ENCODE data around the gene FN1. TPM values are rescaled to one million over a fixed set of nuclear protein-coding genes. Genes with fewer than 3 reads are reported as not detected.

FN1 gene
- polyA plus RNA-seq, 1 donor (not counting 4 experiments of a cell fraction or from before 2014, with no cell fraction given), result 1,649 TPM

GRCh38 chr2:215416656-215417055, 19.2 kb downstream of the FN1 start:
- Histone ChIP-seq H4K20me1 (ENCODE audit: control insufficient read depth, extremely low read depth, insufficient read depth, low read length) (no peaks in the 10 kb centered on the region), H3K36me3 (ENCODE audit: control insufficient read depth in 2 of 2, extremely low read depth in 1 of 2, insufficient read depth in 2 of 2, low read length in 2 of 2) (peaks cover 4 to 28% of the 10 kb centered on the region in 2 experiments), H2AFZ (ENCODE audit: control insufficient read depth, low read length) (no peak overlapping the region), H3K9ac (ENCODE audit: control insufficient read depth, extremely low read depth, insufficient read depth, low read length) (no peak overlapping the region), H3K27me3 (ENCODE audit: control insufficient read depth, extremely low read depth, insufficient read depth, low read length) (no peaks in the 10 kb centered on the region), H3K4me3 (ENCODE audit: control insufficient read depth in 2 of 3, extremely low read depth in 1 of 3, insufficient read depth in 2 of 3, low read depth in 1 of 3, low read length in 3 of 3) (no peak overlapping the region), H3K4me2 (ENCODE audit: control insufficient read depth, extremely low read depth, insufficient read depth, low read depth, low read length) (no peak overlapping the region), H3K27ac (ENCODE audit: control insufficient read depth, insufficient read depth, low read length) (no peak overlapping the region), H3K79me2 (ENCODE audit: control insufficient read depth, insufficient read depth, low read length) (no peaks in the 10 kb centered on the region), H3K9me3 (ENCODE audit: control insufficient read depth, low read depth, low read length) (no peaks in the 10 kb centered on the region), H3K9me1 (ENCODE audit: control insufficient read depth, extremely low read depth, insufficient read depth, low read length) (no peaks in the 10 kb centered on the region), H3K4me1 (ENCODE audit: control insufficient read depth, extremely low read depth, insufficient read depth, low read length) (no peaks in the 10 kb centered on the region)
- DNase-seq (ENCODE audit: low read depth, low spot score), result no peak
- dilution Hi-C loops (cut with MboI; ENCODE audit: extremely low pct_ligation_motif_present, low sequenced_read_pairs), result no loop called here
- TF ChIP-seq CTCF (optimal IDR thresholded peaks at IDR 0.05 in 1 of 3, IDR thresholded peaks at IDR 0.05 in 1 of 3, conservative IDR thresholded peaks at IDR 0.05 in 1 of 3; ENCODE audit: extremely low read depth in 1 of 3, insufficient read depth in 2 of 3, low read length in 3 of 3), result no peak
- no peak for TF ChIP-seq EZH2 (IDR thresholded peaks at IDR 0.05; ENCODE audit: low read length)
- FAIRE-seq, result no peak

GRCh38 chr2:215415820-215416577, 19.9 kb downstream of the FN1 start:
- dilution Hi-C loops (cut with MboI; ENCODE audit: extremely low pct_ligation_motif_present, low sequenced_read_pairs), result no loop called here
- H3K9me1 ChIP-seq (ENCODE audit: control insufficient read depth, extremely low read depth, insufficient read depth, low read length), result no peaks in the 10 kb centered on the region
- H3K79me2 ChIP-seq (ENCODE audit: control insufficient read depth, insufficient read depth, low read length), result no peaks in the 10 kb centered on the region
- no peak overlapping the region for H3K9ac ChIP-seq (ENCODE audit: control insufficient read depth, extremely low read depth, insufficient read depth, low read length)
- DNase-seq (ENCODE audit: low read depth, low spot score), result no peak
- peaks cover 4 to 26% of the 10 kb centered on the region in 2 experiments for H3K36me3 ChIP-seq (ENCODE audit: control insufficient read depth in 2 of 2, extremely low read depth in 1 of 2, insufficient read depth in 2 of 2, low read length in 2 of 2)
- no peak overlapping the region for H3K4me2 ChIP-seq (ENCODE audit: control insufficient read depth, extremely low read depth, insufficient read depth, low read depth, low read length)
- H4K20me1 ChIP-seq (ENCODE audit: control insufficient read depth, extremely low read depth, insufficient read depth, low read length), result no peaks in the 10 kb centered on the region
- H3K27ac ChIP-seq (ENCODE audit: control insufficient read depth, insufficient read depth, low read length), result no peak overlapping the region
- H3K9me3 ChIP-seq (ENCODE audit: control insufficient read depth, low read depth, low read length), result no peaks in the 10 kb centered on the region
- H3K4me3 ChIP-seq (ENCODE audit: control insufficient read depth in 2 of 3, extremely low read depth in 1 of 3, insufficient read depth in 2 of 3, low read depth in 1 of 3, low read length in 3 of 3), result no peak overlapping the region
- peaks cover 1% of the 10 kb centered on the region for H3K4me1 ChIP-seq (ENCODE audit: control insufficient read depth, extremely low read depth, insufficient read depth, low read length)
- no peak for FAIRE-seq
- H3K27me3 ChIP-seq (ENCODE audit: control insufficient read depth, extremely low read depth, insufficient read depth, low read length), result no peaks in the 10 kb centered on the region
- no peak for TF ChIP-seq EZH2 (IDR thresholded peaks at IDR 0.05; ENCODE audit: low read length)
- TF ChIP-seq CTCF (optimal IDR thresholded peaks at IDR 0.05 in 1 of 3, IDR thresholded peaks at IDR 0.05 in 1 of 3, conservative IDR thresholded peaks at IDR 0.05 in 1 of 3; ENCODE audit: extremely low read depth in 1 of 3, insufficient read depth in 2 of 3, low read length in 3 of 3), result no peak
- no peak overlapping the region for H2AFZ ChIP-seq (ENCODE audit: control insufficient read depth, low read length)
